ENCODE data around the gene CREB3L4. TPM values are rescaled to one million over a fixed set of nuclear protein-coding genes. Genes with fewer than 3 reads are reported as not detected.

The CREB3L4 gene
- total and polyA plus RNA-seq, 2 of the 4 experiments (the other 2 are of a cell fraction), result 6.5 to 9.8 TPM

DNA sequence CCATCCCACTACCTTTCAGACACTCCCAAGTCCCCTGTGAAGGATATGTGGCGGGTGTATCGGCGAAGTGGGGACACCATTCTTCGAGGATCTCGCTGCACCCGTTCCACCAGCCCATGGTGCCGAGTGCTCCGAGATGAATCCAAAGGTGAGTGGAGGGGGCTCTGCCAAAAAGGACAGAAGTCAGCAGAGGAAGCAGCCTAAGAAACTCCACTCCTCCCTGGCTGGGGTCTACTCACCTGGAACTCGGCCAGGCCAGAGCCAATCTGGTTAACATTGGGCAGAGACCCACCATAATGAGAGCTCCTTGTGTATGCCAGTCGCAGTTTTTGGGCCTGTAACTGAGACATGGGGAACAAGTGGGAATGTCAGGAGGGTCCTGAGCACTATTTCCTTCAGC lies 12.9 kb upstream of the CREB3L4 start:
- Histone ChIP-seq H2AFZ (replicated peaks; ENCODE audit: low read length, poor library complexity) (no peak overlapping the region), H3K14ac (replicated peaks; ENCODE audit: low read depth, low read length) (no peak overlapping the region), H2AK9ac (replicated peaks; ENCODE audit: low read depth, low read length, poor library complexity) (no peak overlapping the region), H3K79me1 (ENCODE audit: low read depth in 1 of 2, low read length in 2 of 2) (peaks cover 24 to 65% of the 10 kb centered on the region in 2 experiments), H3K9me1 (ENCODE audit: insufficient read depth, low read length) (peaks cover 14% of the 10 kb centered on the region; the same call in 1 of the 2 replicates), H2BK15ac (ENCODE audit: low read depth, low read length) (no peak overlapping the region), H2BK20ac (ENCODE audit: low read depth, low read length) (no peak overlapping the region), H3K9ac (ENCODE audit: low read depth, low read length) (no peak overlapping the region), H3K9me3 (ENCODE audit: control insufficient read depth, insufficient read depth, low read length) (no peaks in the 10 kb centered on the region), H4K91ac (ENCODE audit: insufficient read depth, low read depth, low read length) (no peak overlapping the region), H3K27me3 (ENCODE audit: control insufficient read depth, insufficient read depth, low read length) (no peaks in the 10 kb centered on the region), H3K56ac (ENCODE audit: extremely low read depth, insufficient read depth, low read length) (no peak overlapping the region), H3K4ac (ENCODE audit: low read depth, low read length) (no peak overlapping the region), H2AK5ac (ENCODE audit: low read depth, low read length) (no peak overlapping the region), H4K8ac (ENCODE audit: low read depth in 2 of 2, low read length in 2 of 2) (no peak overlapping the region), H3K36me3 (ENCODE audit: control insufficient read depth, insufficient read depth, low read length) (peaks cover 40% of the 10 kb centered on the region), H3K18ac (ENCODE audit: low read depth, low read length) (no peak overlapping the region), H4K20me1 (ENCODE audit: insufficient read depth, low read length) (peaks cover 41% of the 10 kb centered on the region), H3K4me2 (ENCODE audit: low read depth, low read length) (no peak overlapping the region), H2BK5ac (ENCODE audit: low read depth, low read length, poor library complexity, severe bottlenecking) (no peak overlapping the region), H3K4me3 (ENCODE audit: insufficient read depth, low read depth, low read length) (no peak overlapping the region), H4K5ac (ENCODE audit: low read depth, low read length) (no peak overlapping the region), H2BK120ac (ENCODE audit: low read depth, low read length) (no peak overlapping the region), H3K27ac (ENCODE audit: insufficient read depth, low read length) (no peak overlapping the region), H3K23ac (ENCODE audit: low read depth, low read length) (no peak overlapping the region), H3K4me1 (ENCODE audit: control insufficient read depth, insufficient read depth, low read length) (peaks cover 11% of the 10 kb centered on the region; the same call in 1 of the 2 replicates)
- DNase-seq (no peak), ATAC-seq (ENCODE audit: low read depth) (no peak)
- dilution Hi-C loops (cut with HindIII; ENCODE audit: low sequenced_read_pairs, unreplicated experiment) (no loop called here), intact Hi-C loops (cut with micrococcal nuclease) (no loop called here), in situ Hi-C loops (cut with MboI; ENCODE audit: low sequenced_read_pairs) (loop anchor here (25.0 kb wide), 1 partner anchor 418 kb away; the partner anchor contains the start of genes S100A3, S100A4, S100A5 and S100A6)
- CTCF ChIA-PET, result no interaction called here
- TF ChIP-seq, protein P1, sequence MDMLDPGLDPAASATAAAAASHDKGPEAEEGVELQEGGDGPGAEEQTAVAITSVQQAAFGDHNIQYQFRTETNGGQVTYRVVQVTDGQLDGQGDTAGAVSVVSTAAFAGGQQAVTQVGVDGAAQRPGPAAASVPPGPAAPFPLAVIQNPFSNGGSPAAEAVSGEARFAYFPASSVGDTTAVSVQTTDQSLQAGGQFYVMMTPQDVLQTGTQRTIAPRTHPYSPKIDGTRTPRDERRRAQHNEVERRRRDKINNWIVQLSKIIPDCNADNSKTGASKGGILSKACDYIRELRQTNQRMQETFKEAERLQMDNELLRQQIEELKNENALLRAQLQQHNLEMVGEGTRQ (IDR thresholded peaks at IDR 0.05; ENCODE audit: low read depth, low read length), result no peak
- TF ChIP-seq CEBPB (IDR thresholded peaks at IDR 0.05; ENCODE audit: low read depth, low read length), result no peak
- TF ChIP-seq NFE2L2 (IDR thresholded peaks at IDR 0.05; ENCODE audit: low read depth, low read length), result no peak
- no peak for TF ChIP-seq FOS (IDR thresholded peaks at IDR 0.05; ENCODE audit: low read depth, low read length)
- no peak for TF ChIP-seq BHLHE40 (IDR thresholded peaks at IDR 0.05; ENCODE audit: low read depth, low read length)
- no peak for TF ChIP-seq RCOR1 (IDR thresholded peaks at IDR 0.05; ENCODE audit: insufficient replicate concordance, low read length)
- no peak for TF ChIP-seq MAZ (IDR thresholded peaks at IDR 0.05; ENCODE audit: borderline replicate concordance, low read depth, low read length)
- no peak for TF ChIP-seq MXI1 (IDR thresholded peaks at IDR 0.05; ENCODE audit: borderline replicate concordance, low read depth, low read length)
- TF ChIP-seq, protein P2, sequence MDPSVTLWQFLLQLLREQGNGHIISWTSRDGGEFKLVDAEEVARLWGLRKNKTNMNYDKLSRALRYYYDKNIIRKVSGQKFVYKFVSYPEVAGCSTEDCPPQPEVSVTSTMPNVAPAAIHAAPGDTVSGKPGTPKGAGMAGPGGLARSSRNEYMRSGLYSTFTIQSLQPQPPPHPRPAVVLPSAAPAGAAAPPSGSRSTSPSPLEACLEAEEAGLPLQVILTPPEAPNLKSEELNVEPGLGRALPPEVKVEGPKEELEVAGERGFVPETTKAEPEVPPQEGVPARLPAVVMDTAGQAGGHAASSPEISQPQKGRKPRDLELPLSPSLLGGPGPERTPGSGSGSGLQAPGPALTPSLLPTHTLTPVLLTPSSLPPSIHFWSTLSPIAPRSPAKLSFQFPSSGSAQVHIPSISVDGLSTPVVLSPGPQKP (IDR thresholded peaks at IDR 0.05; ENCODE audit: borderline replicate concordance, low read depth, low read length), result no peak
- no peak for TF ChIP-seq RFX5 (IDR thresholded peaks at IDR 0.05; ENCODE audit: low read depth, low read length)
- TF ChIP-seq RAD21 (IDR thresholded peaks at IDR 0.05; ENCODE audit: low read length), result no peak
- TF ChIP-seq SMC3 (IDR thresholded peaks at IDR 0.05; ENCODE audit: low read depth, low read length), result no peak
- no peak for TF ChIP-seq POLR2A (IDR thresholded peaks at IDR 0.05; ENCODE audit: low read depth, low read length)
- TF ChIP-seq MAFK (IDR thresholded peaks at IDR 0.05; ENCODE audit: low read depth, low read length), result no peak
- TF ChIP-seq, protein P3, sequence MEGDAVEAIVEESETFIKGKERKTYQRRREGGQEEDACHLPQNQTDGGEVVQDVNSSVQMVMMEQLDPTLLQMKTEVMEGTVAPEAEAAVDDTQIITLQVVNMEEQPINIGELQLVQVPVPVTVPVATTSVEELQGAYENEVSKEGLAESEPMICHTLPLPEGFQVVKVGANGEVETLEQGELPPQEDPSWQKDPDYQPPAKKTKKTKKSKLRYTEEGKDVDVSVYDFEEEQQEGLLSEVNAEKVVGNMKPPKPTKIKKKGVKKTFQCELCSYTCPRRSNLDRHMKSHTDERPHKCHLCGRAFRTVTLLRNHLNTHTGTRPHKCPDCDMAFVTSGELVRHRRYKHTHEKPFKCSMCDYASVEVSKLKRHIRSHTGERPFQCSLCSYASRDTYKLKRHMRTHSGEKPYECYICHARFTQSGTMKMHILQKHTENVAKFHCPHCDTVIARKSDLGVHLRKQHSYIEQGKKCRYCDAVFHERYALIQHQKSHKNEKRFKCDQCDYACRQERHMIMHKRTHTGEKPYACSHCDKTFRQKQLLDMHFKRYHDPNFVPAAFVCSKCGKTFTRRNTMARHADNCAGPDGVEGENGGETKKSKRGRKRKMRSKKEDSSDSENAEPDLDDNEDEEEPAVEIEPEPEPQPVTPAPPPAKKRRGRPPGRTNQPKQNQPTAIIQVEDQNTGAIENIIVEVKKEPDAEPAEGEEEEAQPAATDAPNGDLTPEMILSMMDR (conservative IDR thresholded peaks at IDR 0.05; ENCODE audit: low read depth, low read length), result no peak
- no peak for TF ChIP-seq CHD1 (IDR thresholded peaks at IDR 0.05; ENCODE audit: low read depth, low read length)
- POLR2A ChIA-PET (ENCODE audit: unreplicated experiment), result no interaction called here
- no TSS peak for BruUV-seq (replicated peaks)
- no CpG with 5 or more reads among the region's 10 CpGs for WGBS, 2 experiments (ENCODE audit: extremely low coverage in 2 of 2, insufficient read length in 1 of 2)
